Stomach (tissue), 9 donors: Measurements from ENCODE around the gene SCN7A. TPM values are rescaled to one million over a fixed set of nuclear protein-coding genes. Genes with fewer than 3 reads are reported as not detected.

Experiments used
- DNase-seq, 2 donors: peaks; one replicate each; pipeline versions ENCODE4 v3.0.0 to v3.0.0-alpha.2; 2013 to 2019
- H3K27ac ChIP-seq, 5 donors: fragments of 200-600 bp in 4 of 5; sonication (generic) in 4 of 5; one replicate each; pipeline ENCODE4 v1.5.1; 2013 to 2019; ENCODE audit warnings: mild to moderate bottlenecking in 1 of 5, moderate library complexity in 1 of 5
- H3K27me3 ChIP-seq, 3 donors: fragments of 200-600 bp; sonication (generic); one replicate each; pipeline ENCODE4 v1.5.1; 2017 to 2019; ENCODE audit warnings: mixed run types in 1 of 3
- H3K36me3 ChIP-seq, 4 donors: fragments of 200-600 bp; sonication (generic); 1 replicate in 3 of 4; 2 replicates in 1 of 4; pipeline ENCODE4 v1.5.1; 2016 to 2019
- H3K4me1 ChIP-seq, 4 donors: fragments of 200-600 bp; sonication (generic); one replicate each; pipeline ENCODE4 v1.5.1; 2016 to 2019
- H3K4me3 ChIP-seq, 4 donors: fragments of 200-600 bp; sonication (generic) in 3 of 4; one replicate each; pipeline ENCODE4 v1.5.1; 2016 to 2019; ENCODE audit warnings: mild to moderate bottlenecking in 1 of 4
- H3K9me3 ChIP-seq, 4 donors: fragments of 200-600 bp; sonication (generic); one replicate each; pipeline ENCODE4 v1.5.1; 2016 to 2019
- CTCF ChIP-seq, 7 experiments: fragments of 450-650 bp in 4 of 7; fragments of 200-600 bp in 3 of 7; sonication (generic) in 3 of 7; IDR thresholded peaks; one replicate each; pipeline ENCODE4 v1.5.1; 2016 to 2019; ENCODE audit warnings: antibody characterized with exemption in 7 of 7, control low read depth in 2 of 7, mild to moderate bottlenecking in 1 of 7
- EP300 ChIP-seq: sonication (generic); formaldehyde crosslinking; IDR thresholded peaks from one replicate; pipeline ENCODE4 v1.6.1; 2017; ENCODE audit warnings: antibody characterized with exemption
- POLR2A ChIP-seq, 4 donors: fragments of 450-650 bp; IDR thresholded peaks; one replicate each; pipeline ENCODE4 v1.6.1; 2016; ENCODE audit warnings: antibody characterized with exemption in 4 of 4, control low read depth in 2 of 4, mild to moderate bottlenecking in 1 of 4, moderate library complexity in 1 of 4
- POLR2AphosphoS5 ChIP-seq, 3 donors: sonication (generic); formaldehyde crosslinking; IDR thresholded peaks; one replicate each; pipeline ENCODE4 v1.6.1; 2016; ENCODE audit warnings: antibody characterized with exemption in 3 of 3
- WGBS, 5 donors: extraction: QIAGEN DNeasy Blood & Tissue Kit in 3 of 5; methylation state at CpG; one replicate each; pipeline versions ENCODE4 v1.1.5 to v1.1.7; 2013 to 2018; 5-methylcytosine and 5-hydroxymethylcytosine counted together
- intact Hi-C: fragments of 100-400 bp; cut with DNase I; formaldehyde crosslinking; loops from one replicate; pipeline ENCODE4 v1.15.1; 2023; ENCODE audit warnings: low total_unique reads
- polyA plus RNA-seq, 3 donors: library from polyadenylated mRNA; stranded (reverse); fragments of 200-250 nt; gene quantifications; one replicate each; pipeline ENCODE4 v1.2.3, GENCODE V29; 2013
- total RNA-seq, 5 donors: library from RNA; depleted of rRNA; stranded (reverse); fragments of >200 nt; gene quantifications; one replicate each; pipeline versions ENCODE4 v1.1.0 to v1.2.3, GENCODE V29; 2014 to 2016
- donor health status: healthy with polysubstance abuse.
- donor health status: Bipolar disorder and iron deficiency.
- donor health status: healthy.

Gene SCN7A
- total and polyA plus RNA-seq, 8 donors: 0.19 to 148 (median 10.9) TPM

GRCh38 chr2:166516712-166517303 lies 22.8 kb upstream of the SCN7A start:
- intact Hi-C loops: no loop called here
- Histone ChIP-seq H3K36me3 (no peaks in the 10 kb centered on the region), H3K4me3 (no peak overlapping the region), H3K27ac (no peak overlapping the region), H3K4me1 (peaks cover 0 to 7% (median 0%) of the 10 kb centered on the region in 4 donors), H3K9me3 (no peaks in the 10 kb centered on the region), H3K27me3 (no peaks in the 10 kb centered on the region)
- DNase-seq: peak in 1 of 2 donors; percentile 72
- TF ChIP-seq CTCF (IDR thresholded peaks at IDR 0.05) (peak in 3 of 7 experiments; percentile 23 to 37 (median 33)), POLR2AphosphoS5 (IDR thresholded peaks at IDR 0.05) (no peak), POLR2A (IDR thresholded peaks at IDR 0.05) (no peak)
- 1 to 6% (median 2%) methylated on average over 2 of the region's 2 CpGs for WGBS, 5 donors

DNA sequence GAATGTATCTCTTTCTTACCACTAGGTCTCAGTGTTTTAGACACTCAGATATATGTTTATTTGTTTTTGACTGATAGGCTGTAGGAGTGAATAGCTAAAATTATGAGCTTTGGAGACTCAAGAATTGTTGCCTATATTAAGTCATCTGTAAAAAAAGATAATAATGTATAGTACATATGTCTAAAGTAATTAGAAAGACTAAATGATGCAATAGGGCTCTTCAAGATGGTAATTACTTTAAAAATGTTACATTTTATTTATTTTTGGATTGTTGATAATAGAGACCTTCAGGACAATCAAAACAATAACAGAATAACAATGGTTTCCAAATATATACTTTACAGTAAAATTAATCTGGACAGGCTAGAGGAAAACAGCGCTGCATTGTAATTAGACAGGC lies 19.9 kb upstream of the SCN7A start:
- no peaks in the 10 kb centered on the region for H3K36me3 ChIP-seq
- WGBS, 5 donors: 70 to 84% (median 84%) methylated on average over 1 of the region's 1 CpG
- intact Hi-C loops: no loop called here
- no peaks in the 10 kb centered on the region for H3K9me3 ChIP-seq
- peaks cover 0 to 8% (median 0%) of the 10 kb centered on the region in 3 donors for H3K27me3 ChIP-seq
- TF ChIP-seq EP300 (no peak), POLR2AphosphoS5 (IDR thresholded peaks at IDR 0.05) (no peak), CTCF (IDR thresholded peaks at IDR 0.05) (no peak), POLR2A (IDR thresholded peaks at IDR 0.05) (no peak)
- H3K4me3 ChIP-seq: no peak overlapping the region
- DNase-seq: no peak
- H3K4me1 ChIP-seq: peaks cover 0 to 2% (median 0%) of the 10 kb centered on the region in 4 donors
- H3K27ac ChIP-seq: no peak overlapping the region

DNA sequence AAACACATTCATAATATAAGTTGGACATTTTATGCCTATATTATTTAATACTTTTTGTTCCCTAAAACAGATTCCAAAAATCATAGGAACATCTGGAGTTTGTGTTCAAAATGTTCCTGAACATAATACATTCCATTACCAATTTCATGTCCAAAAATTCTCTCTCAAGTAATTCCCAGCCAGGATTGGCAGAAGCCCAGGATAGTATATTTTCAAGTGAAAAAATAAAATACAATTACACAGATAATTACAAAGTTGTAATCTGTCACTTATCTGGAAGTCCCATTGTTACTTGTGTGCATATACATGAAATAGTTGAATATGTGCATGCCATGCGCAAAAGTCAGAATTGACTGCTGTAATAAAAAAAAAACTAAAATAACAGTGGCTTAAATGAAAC lies 5.2 kb upstream of the SCN7A start:
- 92 to 99% (median 93%) methylated on average over 1 of the region's 1 CpG for WGBS, 5 donors
- Histone ChIP-seq H3K4me3 (no peak overlapping the region), H3K27me3 (peaks cover 0 to under 1% (median 0%) of the 10 kb centered on the region in 3 donors), H3K27ac (no peak overlapping the region), H3K36me3 (no peaks in the 10 kb centered on the region), H3K4me1 (peaks cover 0 to under 1% (median 0%) of the 10 kb centered on the region in 4 donors), H3K9me3 (no peaks in the 10 kb centered on the region)
- no peak for DNase-seq
- TF ChIP-seq POLR2A (IDR thresholded peaks at IDR 0.05) (no peak), EP300 (no peak), POLR2AphosphoS5 (IDR thresholded peaks at IDR 0.05) (no peak), CTCF (IDR thresholded peaks at IDR 0.05) (no peak)
- intact Hi-C loops: no loop called here

GRCh38 chr2:166491461-166491860 lies 2.6 kb downstream of the SCN7A start:
- peak overlapping the region in 1 of 4 donors; percentile 11 for H3K4me3 ChIP-seq
- intact Hi-C loops: no loop called here

More at GRCh38 chr2:166491461-166491860, 2.6 kb downstream of the SCN7A start:
- Histone ChIP-seq H3K4me1 (peaks cover 0 to 6% (median 0%) of the 10 kb centered on the region in 4 donors), H3K27ac (no peak overlapping the region), H3K9me3 (no peaks in the 10 kb centered on the region), H3K27me3 (peaks cover 0 to 8% (median 4%) of the 10 kb centered on the region in 3 donors), H3K36me3 (no peaks in the 10 kb centered on the region)
- TF ChIP-seq EP300 (no peak), POLR2AphosphoS5 (IDR thresholded peaks at IDR 0.05) (no peak), POLR2A (IDR thresholded peaks at IDR 0.05) (no peak), CTCF (IDR thresholded peaks at IDR 0.05) (no peak)
- no peak for DNase-seq
- WGBS, 5 donors: 16 to 43% (median 18%) methylated on average over 1 of the region's 1 CpG
